Duodenal mucosa (tissue), 2 donors: ENCODE results near the gene MICAL2.
"Not testable (repeated sequence)": the region's sequence is repeated elsewhere in the genome, so short reads cannot be mapped to it uniquely, and the experiment has no call there.

Experiments used
- H3K27ac ChIP-seq: one replicate; pipeline ENCODE4 v1.7.0; 2013; ENCODE audit warnings: low read depth, low read length
- H3K27me3 ChIP-seq, 2 donors: one replicate each; pipeline ENCODE4 v1.7.0; 2013; ENCODE audit warnings: low read length in 2 of 2, control low read depth in 1 of 2; ENCODE audit not compliant: insufficient read depth in 2 of 2, control insufficient read depth in 1 of 2
- H3K36me3 ChIP-seq, 2 donors: one replicate each; pipeline ENCODE4 v1.7.0; 2013; ENCODE audit warnings: low read length in 2 of 2, control low read depth in 1 of 2; ENCODE audit not compliant: insufficient read depth in 2 of 2, control insufficient read depth in 1 of 2
- H3K4me1 ChIP-seq, 2 donors: one replicate each; pipeline ENCODE4 v1.7.0; 2013; ENCODE audit warnings: low read length in 2 of 2, control low read depth in 1 of 2; ENCODE audit not compliant: insufficient read depth in 2 of 2, control insufficient read depth in 1 of 2
- H3K4me3 ChIP-seq, 2 donors: one replicate each; pipeline ENCODE4 v1.7.0; 2013; ENCODE audit warnings: low read length in 2 of 2, low read depth in 1 of 2
- H3K9ac ChIP-seq, 2 donors: one replicate each; pipeline ENCODE4 v1.7.0; 2013; ENCODE audit warnings: low read length in 2 of 2, low read depth in 1 of 2
- H3K9me3 ChIP-seq, 2 donors: one replicate each; pipeline ENCODE4 v1.7.0; 2013; ENCODE audit warnings: low read length in 2 of 2, control low read depth in 1 of 2; ENCODE audit not compliant: control insufficient read depth in 1 of 2

Gene MICAL2

DNA sequence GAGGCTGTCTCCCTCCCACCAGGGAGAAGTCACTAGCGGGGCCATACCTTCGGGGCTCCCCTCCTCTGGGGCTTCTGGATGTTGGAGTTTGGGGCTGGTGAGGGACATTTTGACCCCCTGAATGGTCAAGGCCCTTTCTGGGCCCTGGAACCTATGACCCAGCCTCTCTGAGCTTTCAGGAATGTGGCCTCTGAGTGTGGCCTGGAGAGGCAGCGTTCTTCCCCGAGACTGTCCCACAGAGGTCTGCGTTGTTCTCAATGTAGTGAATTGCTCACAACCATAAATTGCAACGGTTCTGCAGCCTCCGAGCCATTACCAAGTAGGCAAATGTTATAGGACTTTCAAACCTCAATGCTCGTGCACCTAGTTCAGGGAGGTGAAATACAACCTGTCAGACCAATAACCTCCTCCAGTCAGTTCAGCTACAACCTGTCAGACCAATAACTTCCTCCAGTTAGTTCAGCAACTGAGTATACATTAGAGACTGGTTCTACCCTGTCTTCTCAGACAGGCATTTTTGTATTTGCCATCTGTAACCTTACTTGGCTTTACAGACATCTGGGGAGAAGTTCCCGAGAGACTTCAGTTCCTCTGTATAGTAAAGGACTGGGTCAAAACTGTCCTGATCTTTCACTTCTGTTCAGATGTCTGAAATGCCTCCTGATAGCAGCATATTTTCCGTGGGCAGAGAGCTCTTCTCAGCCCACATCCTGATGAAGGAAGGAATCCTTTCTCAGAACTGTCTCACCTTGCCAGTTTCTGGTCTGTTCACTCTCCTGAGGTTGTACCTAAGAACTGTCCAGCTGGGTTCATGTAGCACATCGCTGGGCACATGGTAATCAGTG lies 34.2 kb downstream of the MICAL2 start:
- Histone ChIP-seq H3K27ac (no peak overlapping the region), H3K27me3 (no peaks in the 10 kb centered on the region), H3K4me1 (peaks cover 46 to 55% of the 10 kb centered on the region in 2 donors), H3K4me3 (peak overlapping the region in 1 of 2 donors; percentile 2), H3K9me3 (no peaks in the 10 kb centered on the region), H3K36me3 (no peaks in the 10 kb centered on the region), H3K9ac (no peak overlapping the region)

DNA sequence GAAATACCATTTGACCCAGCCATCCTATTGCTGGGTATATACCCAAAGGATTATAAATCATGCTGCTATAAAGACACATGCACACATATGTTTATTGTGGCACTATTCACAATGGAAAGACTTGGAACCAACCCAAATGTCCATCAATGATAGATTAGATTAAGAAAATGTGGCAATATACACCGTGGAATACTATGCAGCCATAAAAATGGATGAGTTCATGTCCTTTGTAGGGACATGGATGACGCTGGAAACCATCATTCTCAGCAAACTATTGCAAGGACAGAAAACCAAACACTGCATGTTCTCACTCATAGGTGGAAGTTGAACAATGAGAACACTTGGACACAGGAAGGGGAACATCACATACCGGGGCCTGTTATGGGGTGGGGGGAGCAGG lies 36.3 kb downstream of the MICAL2 start:
- not testable (repeated sequence) for H3K27ac ChIP-seq

DNA sequence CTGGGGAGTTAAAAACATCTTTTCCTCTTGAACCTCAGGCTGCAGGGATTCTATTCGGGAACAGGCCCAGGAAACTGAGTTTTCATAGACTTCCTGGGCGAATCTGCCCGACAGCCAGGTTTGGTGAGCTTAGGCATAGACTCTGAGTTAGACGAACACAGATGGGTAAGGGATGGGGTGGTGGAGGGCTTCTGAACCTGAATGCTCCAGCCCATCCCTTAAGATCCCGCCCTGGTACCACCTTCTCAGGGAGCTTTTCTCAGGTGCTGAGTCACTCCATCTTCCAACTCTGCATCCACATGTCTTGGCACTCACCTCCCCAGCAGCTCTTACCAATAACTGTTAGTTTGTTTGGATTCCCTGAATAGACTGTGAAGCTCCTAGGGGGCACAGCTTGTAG lies 37.4 kb downstream of the MICAL2 start:
- Histone ChIP-seq H3K4me1 (peaks cover 23 to 27% of the 10 kb centered on the region in 2 donors), H3K9ac (no peak overlapping the region), H3K9me3 (no peaks in the 10 kb centered on the region), H3K27me3 (no peaks in the 10 kb centered on the region), H3K4me3 (no peak overlapping the region), H3K27ac (no peak overlapping the region), H3K36me3 (no peaks in the 10 kb centered on the region)

More for the DNA sequence above, 36.3 kb downstream of the MICAL2 start:
- H3K9ac ChIP-seq, H3K27me3 ChIP-seq, H3K9me3 ChIP-seq, H3K4me3 ChIP-seq, H3K36me3 ChIP-seq: not testable (repeated sequence)
- H3K4me1 ChIP-seq: peaks cover 35 to 39% of the 10 kb centered on the region in 2 donors

DNA sequence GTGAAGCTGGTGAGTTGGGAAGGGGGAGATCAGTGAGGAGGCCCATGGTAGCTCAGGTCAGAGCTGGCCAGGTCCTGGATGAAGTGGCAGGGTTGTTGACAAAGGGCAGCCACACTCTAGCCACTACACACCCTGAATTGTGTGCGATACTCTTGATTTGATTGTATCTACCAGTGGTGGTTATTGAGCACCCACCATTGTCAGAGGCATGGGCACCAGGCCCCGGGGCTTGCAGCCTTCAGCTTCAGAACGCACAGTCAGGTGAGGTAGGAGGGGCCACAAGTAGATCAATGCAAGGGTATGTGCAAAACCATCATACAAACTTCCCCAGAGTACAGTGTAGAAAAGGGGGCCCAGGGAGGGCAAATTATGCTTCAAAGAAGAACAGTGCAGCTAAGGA lies 38.1 kb downstream of the MICAL2 start:
- no peaks in the 10 kb centered on the region for H3K9me3 ChIP-seq

DNA sequence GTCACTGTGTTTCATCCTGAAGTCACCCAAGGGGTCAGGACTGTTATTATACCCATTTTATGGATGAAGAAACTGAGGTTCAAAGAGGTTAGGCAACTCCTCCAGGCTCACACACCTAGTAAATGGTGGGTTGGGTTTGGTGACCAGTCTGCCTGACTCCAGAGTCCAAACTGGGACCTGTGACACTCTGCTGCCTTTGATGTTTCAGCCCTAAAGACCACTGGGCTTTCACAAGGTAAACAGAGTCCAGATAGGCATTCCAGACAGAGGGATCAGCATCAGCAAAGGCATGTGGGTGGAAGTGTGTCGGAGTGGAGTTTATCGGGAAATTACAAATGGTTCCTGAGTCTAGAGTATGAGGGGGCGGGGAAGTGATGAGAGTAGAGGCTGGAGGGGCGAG lies 38.5 kb downstream of the MICAL2 start:
- Histone ChIP-seq H3K27me3 (no peaks in the 10 kb centered on the region), H3K27ac (no peak overlapping the region), H3K4me1 (peaks cover 16 to 17% of the 10 kb centered on the region in 2 donors), H3K9me3 (no peaks in the 10 kb centered on the region), H3K9ac (no peak overlapping the region), H3K4me3 (no peak overlapping the region), H3K36me3 (peaks cover 2 to 3% of the 10 kb centered on the region in 2 donors)

More for the DNA sequence above, 38.1 kb downstream of the MICAL2 start:
- Histone ChIP-seq H3K4me1 (peaks cover 17 to 21% of the 10 kb centered on the region in 2 donors), H3K27me3 (no peaks in the 10 kb centered on the region), H3K9ac (no peak overlapping the region), H3K4me3 (no peak overlapping the region), H3K27ac (no peak overlapping the region), H3K36me3 (no peaks in the 10 kb centered on the region)

DNA sequence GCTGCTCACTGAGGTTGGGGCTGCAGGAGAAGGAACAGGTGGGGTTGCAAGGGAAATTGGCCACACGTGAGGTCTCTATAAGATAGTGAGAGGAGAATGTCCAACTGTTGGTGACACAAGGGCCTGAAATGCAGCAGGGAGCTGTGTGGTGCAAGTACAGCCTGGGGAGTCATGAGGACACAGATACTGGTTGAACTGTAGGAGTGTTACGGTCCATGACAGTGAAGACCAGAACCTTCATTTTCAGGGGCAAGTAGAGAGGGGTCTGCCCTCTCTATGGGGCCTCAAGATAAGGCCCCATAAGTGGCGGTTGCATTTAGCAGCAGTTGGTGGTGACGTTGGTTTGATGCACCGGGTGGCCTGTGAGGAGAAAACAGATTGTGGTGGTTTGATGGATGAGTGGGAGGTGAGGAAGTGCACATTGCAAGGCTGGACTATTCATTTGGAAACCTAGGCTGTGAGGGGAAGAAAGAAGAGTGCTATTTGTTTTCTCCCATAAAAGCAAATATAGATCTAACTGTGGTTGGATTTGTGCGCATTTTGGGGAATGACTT lies 39.4 kb downstream of the MICAL2 start:
- Histone ChIP-seq H3K9me3 (no peaks in the 10 kb centered on the region), H3K27me3 (no peaks in the 10 kb centered on the region), H3K4me3 (no peak overlapping the region), H3K27ac (no peak overlapping the region), H3K4me1 (peaks cover 8 to 9% of the 10 kb centered on the region in 2 donors), H3K9ac (no peak overlapping the region), H3K36me3 (peaks cover 3 to 5% of the 10 kb centered on the region in 2 donors)

DNA sequence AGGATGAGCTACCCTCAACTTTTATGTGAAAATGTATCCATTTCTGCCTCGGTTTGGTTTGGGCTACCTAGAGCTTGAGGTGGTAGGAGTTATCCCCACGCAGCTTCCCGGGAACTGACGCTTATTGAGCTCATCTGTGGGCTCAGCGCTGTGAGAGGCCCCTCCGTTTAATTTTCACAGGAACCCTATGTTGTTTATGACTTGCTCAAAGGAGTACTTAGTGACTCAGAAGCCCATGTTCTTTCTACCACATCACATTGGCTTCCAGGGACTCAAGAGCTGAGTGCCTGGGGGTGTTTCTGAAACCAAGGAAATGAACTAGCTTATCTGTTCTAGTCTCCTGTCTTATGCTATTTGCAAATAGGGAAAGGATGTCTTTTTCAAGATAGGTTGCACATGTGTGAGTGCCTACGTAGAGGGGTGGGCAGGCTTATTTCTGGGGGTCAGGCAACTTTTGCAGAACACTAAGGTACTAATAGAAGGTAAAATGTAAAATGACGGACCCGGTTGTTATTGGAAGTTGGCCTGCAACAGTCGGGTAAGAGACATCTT lies 40.5 kb downstream of the MICAL2 start:
- Histone ChIP-seq H3K27ac (no peak overlapping the region), H3K36me3 (peaks cover 3 to 5% of the 10 kb centered on the region in 2 donors), H3K9me3 (no peaks in the 10 kb centered on the region), H3K27me3 (no peaks in the 10 kb centered on the region), H3K9ac (no peak overlapping the region), H3K4me3 (no peak overlapping the region), H3K4me1 (peaks cover 0 to 9% of the 10 kb centered on the region in 2 donors)

DNA sequence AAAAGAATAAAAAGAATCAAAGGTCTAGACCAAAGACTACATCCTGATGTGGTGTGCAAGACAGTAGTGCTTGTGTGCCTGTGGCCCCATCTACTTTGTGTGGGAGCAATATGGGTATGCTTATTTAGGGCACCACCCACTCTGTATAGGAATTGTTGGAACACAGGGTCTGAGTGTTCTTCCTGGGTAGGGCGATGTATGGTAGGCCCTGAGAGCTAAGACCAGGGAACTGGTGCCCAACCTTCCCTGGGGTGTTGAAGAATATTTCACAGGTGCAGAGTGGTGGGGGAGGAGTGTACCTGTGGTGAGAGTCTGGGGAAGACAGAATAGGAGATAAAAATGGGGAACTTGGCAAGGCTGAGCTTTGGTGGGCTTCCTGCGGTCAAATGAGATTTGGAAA lies 41.9 kb downstream of the MICAL2 start:
- Histone ChIP-seq H3K4me1 (peaks cover 6 to 12% of the 10 kb centered on the region in 2 donors), H3K9ac (no peak overlapping the region), H3K27ac (no peak overlapping the region), H3K36me3 (peaks cover 3 to 5% of the 10 kb centered on the region in 2 donors), H3K27me3 (no peaks in the 10 kb centered on the region), H3K4me3 (no peak overlapping the region), H3K9me3 (no peaks in the 10 kb centered on the region)

DNA sequence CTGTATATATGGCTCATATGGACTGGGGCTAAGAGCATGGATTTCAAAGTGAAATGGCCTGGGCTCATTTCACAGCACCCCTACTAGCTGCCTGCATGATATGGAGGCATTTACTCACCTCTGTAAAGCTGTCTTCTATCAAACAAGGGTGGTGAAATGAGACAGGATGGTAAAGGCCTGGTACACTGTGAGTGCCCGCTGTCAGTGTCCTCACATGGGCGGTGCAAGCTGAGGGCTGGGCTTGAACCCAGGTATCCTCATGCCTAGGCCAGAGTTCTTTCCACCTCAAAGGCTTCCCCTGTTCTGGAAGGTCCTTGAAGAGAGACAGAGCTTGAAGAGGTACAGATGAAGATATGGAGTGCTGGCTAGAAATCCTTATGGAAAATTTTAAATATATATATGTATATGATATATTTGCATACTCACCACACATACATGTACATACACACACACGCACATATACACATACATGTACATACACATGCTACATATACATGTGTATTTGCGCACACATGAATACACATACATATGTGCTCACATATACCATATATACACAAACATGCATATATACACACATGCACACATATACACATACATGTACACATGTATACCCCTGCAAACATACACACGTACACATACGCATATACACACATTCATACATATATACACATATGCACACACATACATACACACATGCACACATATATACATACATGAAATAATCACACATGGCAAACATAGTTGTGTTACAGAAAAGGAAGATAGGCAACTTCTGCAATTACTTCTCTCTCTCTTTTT lies 44.7 kb downstream of the MICAL2 start:
- Histone ChIP-seq H3K36me3 (peaks cover 3 to 5% of the 10 kb centered on the region in 2 donors), H3K4me1 (peaks cover 16 to 26% of the 10 kb centered on the region in 2 donors), H3K9ac (no peak overlapping the region), H3K4me3 (no peak overlapping the region), H3K9me3 (no peaks in the 10 kb centered on the region), H3K27ac (no peak overlapping the region), H3K27me3 (no peaks in the 10 kb centered on the region)
